Activated naive CD4-positive, alpha-beta T cell treated with anti-CD3 and anti-CD28 coated beads, Interleukin-2, amount 10 ng/mL, durations not matched to agents 5 hours and 36 hours (primary cell): ENCODE results near the gene C19orf53. TPM values are rescaled to one million over a fixed set of nuclear protein-coding genes. Genes with fewer than 3 reads are reported as not detected.

Experiments
- total RNA-seq, 2 experiments: library from RNA; stranded (reverse); gene quantifications; one replicate each; pipeline ENCODE4 v1.2.3, GENCODE V29; 2021

Gene C19orf53
- 100 to 1,000 TPM; 100 to 105 TPM for total RNA-seq

GRCh38 chr19:13774217-13775191, at the start of gene C19orf53:
C19orf53 (plus strand) TSS chr19:13774456; CDS start chr19:13774478, 22 bp downstream.

GRCh38 chr19:13764101-13764807, 10.0 kb upstream of the C19orf53 start, which contains the start of gene MRI1:
MRI1 (plus strand) TSS chr19:13764522; CDS start chr19:13764589, 67 bp downstream.

GRCh38 chr19:13794757-13795589, 20.7 kb downstream of the C19orf53 start, which contains the start of gene ZSWIM4:
ZSWIM4 (plus strand) TSS chr19:13795443; CDS start chr19:13795649, 206 bp downstream.

Other genes with a start within 250 kb of the C19orf53 start
- gene MRI1, start 9.9 kb upstream of the C19orf53 start, total RNA-seq = 10 to 100 TPM; 31.3 to 34.1 TPM
- gene ZSWIM4, start 21.0 kb downstream of the C19orf53 start, total RNA-seq = 10 to 100 TPM in 1 of 2 experiments, 1 to 10 TPM in 1; 9.8 to 10.6 TPM
- gene NANOS3, start 102.7 kb downstream of the C19orf53 start, total RNA-seq = under 1 TPM in 1 of 2 experiments, not detected in 1; 0.55 TPM
- gene BRME1, start 131.7 kb downstream of the C19orf53 start, total RNA-seq = 1 to 10 TPM; 5.1 to 5.8 TPM
- 10 to 100 TPM; 27.9 to 31.5 TPM for gene CC2D1A, start 131.7 kb downstream of the C19orf53 start, total RNA-seq
- gene PODNL1, start 164.0 kb downstream of the C19orf53 start, total RNA-seq = under 1 TPM; 0.50 to 0.70 TPM
- 10 to 100 TPM; 66.7 to 69.5 TPM for gene DCAF15, start 178.1 kb downstream of the C19orf53 start, total RNA-seq
- 10 to 100 TPM; 15.6 to 16.8 TPM for gene RFX1, start 231.9 kb downstream of the C19orf53 start, total RNA-seq